Activated effector memory CD4-positive, alpha-beta T cell treated with anti-CD3 and anti-CD28 coated beads, Interleukin-2, amount 50 U/mL, for 16 hours (primary cell): Measurements from ENCODE around the gene CSGALNACT2.
A peak's percentile ranks its signal among the peaks of the same experiment; 100 is the strongest.

Source experiments
- DNase-seq: peaks from one replicate; pipeline ENCODE4 v3.0.0-alpha.2; 2020

CSGALNACT2 gene

DNA sequence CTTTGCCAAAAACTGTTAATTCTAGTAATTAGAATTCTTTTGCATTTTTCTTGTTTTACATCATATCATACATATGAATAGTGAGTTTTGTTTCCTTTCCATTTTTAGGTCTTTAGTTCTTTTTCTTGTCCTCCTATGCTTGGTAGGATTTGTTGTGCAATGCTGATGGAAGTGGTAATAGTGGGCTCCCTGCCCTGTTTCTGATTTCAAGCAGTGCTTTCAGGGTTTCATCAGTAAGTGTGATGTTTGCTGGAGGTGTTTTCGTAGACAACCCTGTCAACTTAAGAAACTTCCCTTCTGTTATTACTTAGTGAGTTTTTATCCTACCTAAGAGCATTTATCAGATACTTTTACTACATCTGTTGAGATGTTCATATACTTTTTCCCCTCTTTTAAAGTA lies 50.5 kb downstream of the CSGALNACT2 start:
- no peak for DNase-seq

GRCh38 chr10:43190289-43190688 lies 52.0 kb downstream of the CSGALNACT2 start:
- no peak for DNase-seq

GRCh38 chr10:43190775-43191174 lies 52.5 kb downstream of the CSGALNACT2 start:
- no peak for DNase-seq

GRCh38 chr10:43192884-43193283 lies 54.6 kb downstream of the CSGALNACT2 start:
- DNase-seq, result no peak

GRCh38 chr10:43193496-43194080 lies 55.3 kb downstream of the CSGALNACT2 start:
- no peak for DNase-seq

DNA sequence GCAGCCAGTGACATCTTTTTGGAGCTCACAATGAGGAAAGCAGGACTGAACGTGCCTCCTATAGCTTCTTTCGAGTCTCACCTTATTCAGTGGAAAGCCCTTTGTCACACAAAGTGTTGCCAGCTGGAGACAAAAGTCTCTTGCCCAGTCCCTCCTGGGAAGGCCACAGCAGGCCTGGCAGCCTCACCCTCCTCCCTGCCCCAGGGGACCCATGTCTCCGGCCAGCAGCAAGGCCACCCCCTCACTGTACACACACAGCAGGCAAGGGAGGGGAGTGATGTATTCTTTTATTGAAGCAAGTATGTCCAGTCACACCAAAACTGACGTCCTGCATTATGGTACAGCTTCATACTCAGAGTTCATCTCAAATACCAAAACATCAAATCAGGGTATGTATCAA lies 56.0 kb downstream of the CSGALNACT2 start:
- DNase-seq, result no peak

DNA sequence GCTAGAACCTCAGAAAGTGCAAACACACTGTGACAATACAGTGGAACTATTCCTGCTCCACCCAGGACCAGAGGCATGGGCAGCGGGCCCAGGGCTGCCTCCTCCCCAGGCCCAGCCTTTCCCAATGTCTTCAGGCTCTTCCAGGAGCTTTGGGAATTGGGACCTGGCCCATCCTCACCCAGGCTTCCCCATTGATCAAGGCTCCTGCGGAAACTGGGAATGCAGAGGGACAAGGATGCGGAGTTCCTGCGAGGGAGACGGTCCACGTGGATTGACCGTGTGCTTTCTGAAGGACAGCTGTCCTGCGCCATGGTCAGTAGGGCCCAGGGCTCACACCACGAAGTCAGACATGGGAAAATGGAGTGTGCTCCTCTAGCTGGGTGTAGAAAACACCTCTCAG lies 56.6 kb downstream of the CSGALNACT2 start:
- DNase-seq, result no peak

- DNase-seq, result no peak
Observed at GRCh38 chr10:43195557-43195956, 57.3 kb downstream of the CSGALNACT2 start.

GRCh38 chr10:43196131-43196980 lies 58.1 kb downstream of the CSGALNACT2 start:
- DNase-seq, result no peak

- peak; percentile 58 for DNase-seq
Observed at GRCh38 chr10:43196981-43197833, 59.0 kb downstream of the CSGALNACT2 start.

- peak; percentile 68 for DNase-seq
Observed at GRCh38 chr10:43197834-43198681, 59.8 kb downstream of the CSGALNACT2 start.

DNA sequence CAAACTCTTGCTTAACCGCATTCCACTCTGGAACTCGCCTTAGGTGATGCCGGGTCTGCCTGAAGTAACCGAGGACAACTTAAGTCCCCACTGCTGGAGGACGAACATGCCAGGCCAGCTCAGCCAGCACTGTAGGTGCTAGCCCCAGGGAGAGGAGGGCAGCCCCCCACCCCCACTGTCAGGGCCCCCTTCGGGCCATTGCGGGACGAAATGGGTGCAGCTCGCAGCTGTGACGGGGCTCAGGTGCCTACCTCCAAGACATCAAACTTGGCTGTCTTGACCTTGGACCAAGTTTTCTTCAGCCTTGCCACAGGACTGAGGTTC lies 60.4 kb downstream of the CSGALNACT2 start:
- no peak for DNase-seq

GRCh38 chr10:43199088-43199683 lies 60.9 kb downstream of the CSGALNACT2 start:
- DNase-seq, result no peak

- DNase-seq, result peak; percentile 58
Observed at GRCh38 chr10:43199684-43200537, 61.7 kb downstream of the CSGALNACT2 start.

DNA sequence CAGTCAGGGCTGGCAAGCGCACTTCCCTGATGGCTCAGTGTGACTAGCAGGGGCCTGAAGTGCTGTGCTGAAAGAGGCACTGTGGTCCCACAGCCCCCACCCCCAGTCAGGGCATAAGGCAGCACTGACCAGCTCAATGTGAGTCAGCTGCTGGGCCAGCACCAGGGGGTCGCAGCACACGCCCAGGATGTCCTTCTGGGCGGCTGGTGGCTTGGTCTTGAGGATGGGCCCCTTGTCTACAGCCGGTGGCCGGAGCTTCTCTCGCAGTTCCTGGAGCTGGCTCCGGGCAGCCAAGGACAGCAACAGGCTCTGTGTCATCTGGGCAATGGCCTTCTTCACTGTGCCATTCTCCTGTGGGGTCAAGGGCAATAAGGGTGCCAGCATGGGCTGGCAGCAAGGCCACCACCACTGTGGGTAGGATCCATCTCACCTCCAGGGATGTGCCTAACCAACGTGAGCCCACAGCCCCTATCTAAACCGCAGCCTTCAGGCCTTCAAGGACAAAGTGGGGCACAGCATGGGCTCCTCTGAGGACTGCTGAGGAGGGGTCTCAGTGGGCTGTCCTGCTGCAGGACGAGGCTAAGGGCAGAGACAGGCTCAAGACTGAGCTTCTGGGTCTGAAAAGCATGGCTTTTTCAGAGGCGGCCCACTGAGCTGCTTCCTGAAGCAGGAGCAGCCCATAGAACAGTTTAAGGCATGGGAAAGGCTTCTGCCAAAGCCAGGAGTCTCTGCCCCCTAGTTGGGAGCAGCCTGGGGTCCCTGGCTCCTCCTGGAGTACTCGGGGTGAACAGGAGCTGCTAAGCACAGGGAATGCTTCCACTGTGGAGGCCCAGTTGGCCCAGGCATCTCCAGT lies 62.5 kb downstream of the CSGALNACT2 start:
- no peak for DNase-seq

- DNase-seq, result peak; percentile 57
Observed at GRCh38 chr10:43201545-43202131, 63.4 kb downstream of the CSGALNACT2 start.

- DNase-seq, result peak; percentile 83
Observed at GRCh38 chr10:43202224-43202656, 64.0 kb downstream of the CSGALNACT2 start.

GRCh38 chr10:43202657-43203447 lies 64.6 kb downstream of the CSGALNACT2 start:
- peak; percentile 74 for DNase-seq
